Stimulated activated CD4-positive, alpha-beta T cell treated with anti-CD3 and anti-CD28 coated beads, Interleukin-12 subunit alpha, Interleukin-12 subunit beta, amount 100 ng/mL, for 24 hours (primary cell): ENCODE data around the gene RPL38.
A peak's percentile ranks its signal among the peaks of the same experiment; 100 is the strongest.
"Not testable (repeated sequence)": the region's sequence is repeated elsewhere in the genome, so short reads cannot be mapped to it uniquely, and the experiment has no call there.

Experiments used
- DNase-seq, 2 experiments: peaks; one replicate each; pipeline ENCODE4 v3.0.0-alpha.2; 2020; ENCODE audit warnings: low read depth in 2 of 2

RPL38 gene

GRCh38 chr17:74183411-74183810, 20.1 kb upstream of the RPL38 start:
- DNase-seq: no peak

DNA sequence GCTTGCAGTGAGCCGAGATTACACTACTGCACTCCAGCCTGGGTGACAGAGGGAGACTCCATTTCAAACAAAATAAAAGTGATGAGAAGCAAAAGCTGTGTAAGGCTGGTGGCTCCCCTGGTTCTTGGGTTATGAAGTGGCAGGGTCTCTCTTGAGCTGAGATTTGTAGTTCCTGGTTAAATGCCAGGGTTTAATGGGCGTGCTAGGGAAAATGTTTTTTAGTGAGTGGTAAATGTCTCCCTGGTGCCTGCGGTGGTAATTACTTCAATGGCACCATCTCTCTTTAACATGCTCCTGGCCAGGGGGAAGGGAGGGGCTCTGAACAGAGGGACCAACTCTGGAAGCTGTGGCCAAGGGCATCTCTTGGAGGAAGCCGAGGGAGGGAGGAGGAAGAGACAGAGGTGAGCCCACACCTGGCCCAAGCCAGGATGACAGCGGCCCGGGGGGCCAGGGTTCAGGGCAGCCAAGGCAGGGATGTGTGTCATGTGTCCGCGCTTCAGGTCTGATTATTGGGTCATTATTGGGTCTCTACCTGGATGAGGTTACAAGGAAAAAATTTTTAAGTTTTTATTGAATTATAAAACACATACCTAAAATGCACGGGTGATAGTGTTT, 17.8 kb upstream of the RPL38 start:
- DNase-seq: no peak

- no peak for DNase-seq
Observed at GRCh38 chr17:74186498-74186897, 17.0 kb upstream of the RPL38 start.

- no peak for DNase-seq
Observed at GRCh38 chr17:74187761-74188160, 15.7 kb upstream of the RPL38 start.

DNA sequence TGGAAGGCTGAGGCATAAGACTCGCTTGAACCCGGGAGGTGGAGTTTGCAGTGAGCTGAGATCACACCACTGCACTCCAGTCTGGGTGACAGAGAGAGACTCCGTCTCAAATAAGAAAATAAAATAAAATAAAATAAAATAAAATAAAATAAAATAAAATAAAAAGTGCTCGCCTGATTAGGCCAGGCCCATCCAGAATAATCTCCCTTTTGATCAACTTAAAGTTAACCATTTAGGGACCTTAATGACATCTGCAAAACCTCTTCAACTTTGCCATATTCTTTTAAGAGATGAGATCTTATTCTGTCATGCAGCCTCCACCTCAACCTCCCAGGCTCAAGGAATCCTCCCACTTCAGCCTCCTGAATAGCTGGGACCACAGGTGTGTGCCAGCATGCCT, 14.8 kb upstream of the RPL38 start:
- not testable (repeated sequence) for DNase-seq

GRCh38 chr17:74190154-74190553, 13.3 kb upstream of the RPL38 start:
- DNase-seq: no peak

- no peak for DNase-seq
Observed at GRCh38 chr17:74190807-74191406, 12.6 kb upstream of the RPL38 start.

GRCh38 chr17:74192950-74193781, 10.3 kb upstream of the RPL38 start:
- DNase-seq: no peak

DNA sequence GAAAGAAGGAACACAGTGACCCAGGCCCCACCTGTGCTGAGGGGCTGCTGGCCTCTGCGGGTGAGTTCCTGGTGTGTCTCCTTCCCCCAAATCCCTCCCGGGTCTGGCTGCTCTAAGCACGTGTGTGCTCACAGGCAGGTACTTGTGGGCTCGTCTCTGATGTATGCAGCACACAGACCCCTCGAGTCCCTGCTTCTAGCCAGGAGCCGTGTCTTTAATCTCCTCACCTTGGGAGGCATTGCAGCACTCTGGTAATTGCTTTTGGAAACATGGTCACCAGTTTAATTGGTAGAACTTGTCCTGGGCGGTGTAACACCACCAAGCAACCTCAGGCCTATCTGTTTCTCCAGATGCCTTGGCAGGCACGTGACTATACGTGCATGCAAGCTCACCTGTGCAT, 8.8 kb upstream of the RPL38 start:
- no peak for DNase-seq

GRCh38 chr17:74196541-74197317, 6.7 kb upstream of the RPL38 start:
- DNase-seq: no peak

DNA sequence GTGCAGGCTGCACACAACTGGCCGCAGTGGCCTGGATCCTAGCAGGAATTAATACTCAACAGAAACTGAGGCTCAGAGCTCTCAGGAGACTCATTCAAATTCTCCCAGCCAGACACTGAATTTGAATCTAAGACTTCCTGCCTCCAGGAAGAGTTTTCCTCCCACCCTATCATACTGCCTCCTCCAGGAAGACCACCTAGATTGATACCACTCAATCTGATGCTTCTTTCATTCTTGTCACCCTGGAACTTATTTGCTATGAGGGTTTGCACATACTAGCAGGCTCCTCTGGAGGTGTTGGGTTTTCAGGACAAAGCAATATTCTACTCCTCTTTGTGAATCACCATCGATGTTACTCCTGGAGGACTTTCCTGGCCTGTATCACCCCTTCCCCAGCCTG, 5.7 kb upstream of the RPL38 start:
- DNase-seq: no peak

DNA sequence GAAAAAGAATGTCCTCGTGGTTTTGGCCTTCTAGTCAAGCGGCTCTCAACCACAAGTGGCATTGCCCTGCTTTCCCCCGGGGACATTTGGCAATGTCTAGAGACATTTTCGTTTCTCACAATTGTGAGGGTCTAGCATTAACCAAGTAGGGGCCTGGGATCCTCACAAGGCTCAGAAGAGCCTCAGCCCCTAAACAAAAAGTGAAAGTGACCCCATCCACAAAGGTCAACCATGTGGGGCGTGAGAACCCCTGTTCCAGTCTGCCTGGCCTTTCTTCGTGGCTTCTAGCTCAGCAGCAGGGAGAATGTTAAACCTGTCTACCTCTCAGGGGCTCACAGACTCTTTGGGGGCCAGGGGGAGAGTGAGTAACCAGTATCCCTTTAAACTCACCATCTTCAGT, 4.8 kb upstream of the RPL38 start:
- no peak for DNase-seq

GRCh38 chr17:74199306-74200092, 4.0 kb upstream of the RPL38 start:
- DNase-seq: peak; percentile 44 to 54

- DNase-seq: no peak
Observed at GRCh38 chr17:74200112-74200511, 3.4 kb upstream of the RPL38 start.

DNA sequence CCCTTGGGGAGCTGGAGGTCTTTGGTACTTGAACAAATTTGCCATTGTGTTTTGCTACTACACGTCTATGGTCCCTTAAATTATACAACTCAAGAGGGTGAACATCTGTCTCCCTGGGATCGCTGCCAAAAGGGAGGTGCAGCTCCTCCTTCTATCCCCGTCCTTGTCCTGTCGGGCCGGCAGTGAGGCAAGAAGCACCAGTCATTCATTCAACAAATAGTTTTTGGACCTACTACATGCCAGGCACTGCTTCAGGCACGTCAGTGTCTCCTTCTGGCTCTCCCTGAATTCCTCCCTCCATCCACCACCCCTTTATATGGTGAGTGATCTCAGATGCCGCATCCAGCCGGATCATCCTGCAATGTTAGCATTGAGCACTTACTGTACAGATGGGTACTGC, 2.2 kb upstream of the RPL38 start:
- no peak for DNase-seq

- no peak for DNase-seq
Observed at GRCh38 chr17:74201948-74202347, 1.5 kb upstream of the RPL38 start.

- no peak for DNase-seq
Observed at GRCh38 chr17:74202938-74203337, 540 bp upstream of the RPL38 start.

DNA sequence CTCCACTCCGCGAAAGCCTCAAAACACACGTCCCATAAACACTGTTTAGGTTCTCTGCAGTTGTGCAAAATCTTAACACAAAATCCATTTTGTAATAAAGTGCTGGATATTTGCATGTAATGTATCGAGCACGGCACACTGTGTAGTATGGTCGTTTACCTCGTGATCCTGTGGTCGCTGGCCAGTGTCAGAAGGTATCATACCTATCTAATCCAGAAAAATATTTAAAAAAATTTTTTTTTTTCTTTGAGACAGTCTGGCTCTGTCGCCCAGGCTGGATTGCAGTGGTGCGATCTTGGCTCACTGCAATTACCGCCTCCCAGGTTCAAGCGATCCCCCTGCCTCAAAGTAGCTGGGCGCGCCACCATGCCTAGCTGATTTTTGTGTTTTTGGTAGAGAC, 996 bp downstream of the RPL38 start:
- no peak for DNase-seq

DNA sequence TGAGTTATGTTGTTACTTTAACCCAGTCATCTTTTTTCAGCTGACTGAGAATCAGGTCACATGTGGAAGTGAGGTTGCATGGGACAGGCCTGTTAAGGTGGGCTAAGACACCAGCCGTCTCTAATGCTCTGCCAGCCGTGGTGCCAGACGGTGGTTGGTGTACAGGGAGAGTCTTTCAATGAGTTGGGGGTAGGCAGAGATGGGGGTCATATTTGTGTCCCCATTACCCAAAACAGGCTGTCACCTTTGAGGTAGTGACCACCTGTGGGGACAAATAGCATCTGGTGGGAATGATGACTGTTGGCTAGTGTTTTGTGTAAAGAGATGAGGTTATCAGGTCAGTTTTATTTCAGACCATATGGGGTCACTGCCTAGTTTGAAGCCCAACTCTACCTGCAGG, 1.8 kb downstream of the RPL38 start:
- DNase-seq: no peak

- no peak for DNase-seq
Observed at GRCh38 chr17:74206332-74206818, 2.9 kb downstream of the RPL38 start.
